ENCODE measurements around the gene TXLNB.

GRCh38 chr6:139278190-139278589 lies 13.6 kb downstream of the TXLNB start:
- TF ChIP-seq, protein P1, sequence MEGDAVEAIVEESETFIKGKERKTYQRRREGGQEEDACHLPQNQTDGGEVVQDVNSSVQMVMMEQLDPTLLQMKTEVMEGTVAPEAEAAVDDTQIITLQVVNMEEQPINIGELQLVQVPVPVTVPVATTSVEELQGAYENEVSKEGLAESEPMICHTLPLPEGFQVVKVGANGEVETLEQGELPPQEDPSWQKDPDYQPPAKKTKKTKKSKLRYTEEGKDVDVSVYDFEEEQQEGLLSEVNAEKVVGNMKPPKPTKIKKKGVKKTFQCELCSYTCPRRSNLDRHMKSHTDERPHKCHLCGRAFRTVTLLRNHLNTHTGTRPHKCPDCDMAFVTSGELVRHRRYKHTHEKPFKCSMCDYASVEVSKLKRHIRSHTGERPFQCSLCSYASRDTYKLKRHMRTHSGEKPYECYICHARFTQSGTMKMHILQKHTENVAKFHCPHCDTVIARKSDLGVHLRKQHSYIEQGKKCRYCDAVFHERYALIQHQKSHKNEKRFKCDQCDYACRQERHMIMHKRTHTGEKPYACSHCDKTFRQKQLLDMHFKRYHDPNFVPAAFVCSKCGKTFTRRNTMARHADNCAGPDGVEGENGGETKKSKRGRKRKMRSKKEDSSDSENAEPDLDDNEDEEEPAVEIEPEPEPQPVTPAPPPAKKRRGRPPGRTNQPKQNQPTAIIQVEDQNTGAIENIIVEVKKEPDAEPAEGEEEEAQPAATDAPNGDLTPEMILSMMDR (IDR thresholded peaks at IDR 0.05; ENCODE audit: low read depth, low read length) = no peak
- TF ChIP-seq EZH2phosphoT487 (IDR thresholded peaks at IDR 0.05; ENCODE audit: low read depth) = no peak
